Fibroblast of skin of left biceps (primary cell): ENCODE results near the gene PPFIA1.
"Not testable (repeated sequence)": the region's sequence is repeated elsewhere in the genome, so short reads cannot be mapped to it uniquely, and the experiment has no call there.

ENCODE experiments used
- DNase-seq, 2 experiments: peaks; one replicate each; pipeline ENCODE4 v3.0.0-alpha.2; 2013; ENCODE audit warnings: low read depth in 2 of 2

PPFIA1 gene

GRCh38 chr11:70394211-70394950, 123.9 kb downstream of the PPFIA1 start:
- no peak for DNase-seq

- DNase-seq: no peak
Measured at GRCh38 chr11:70397336-70397982, 127.0 kb downstream of the PPFIA1 start.

DNA sequence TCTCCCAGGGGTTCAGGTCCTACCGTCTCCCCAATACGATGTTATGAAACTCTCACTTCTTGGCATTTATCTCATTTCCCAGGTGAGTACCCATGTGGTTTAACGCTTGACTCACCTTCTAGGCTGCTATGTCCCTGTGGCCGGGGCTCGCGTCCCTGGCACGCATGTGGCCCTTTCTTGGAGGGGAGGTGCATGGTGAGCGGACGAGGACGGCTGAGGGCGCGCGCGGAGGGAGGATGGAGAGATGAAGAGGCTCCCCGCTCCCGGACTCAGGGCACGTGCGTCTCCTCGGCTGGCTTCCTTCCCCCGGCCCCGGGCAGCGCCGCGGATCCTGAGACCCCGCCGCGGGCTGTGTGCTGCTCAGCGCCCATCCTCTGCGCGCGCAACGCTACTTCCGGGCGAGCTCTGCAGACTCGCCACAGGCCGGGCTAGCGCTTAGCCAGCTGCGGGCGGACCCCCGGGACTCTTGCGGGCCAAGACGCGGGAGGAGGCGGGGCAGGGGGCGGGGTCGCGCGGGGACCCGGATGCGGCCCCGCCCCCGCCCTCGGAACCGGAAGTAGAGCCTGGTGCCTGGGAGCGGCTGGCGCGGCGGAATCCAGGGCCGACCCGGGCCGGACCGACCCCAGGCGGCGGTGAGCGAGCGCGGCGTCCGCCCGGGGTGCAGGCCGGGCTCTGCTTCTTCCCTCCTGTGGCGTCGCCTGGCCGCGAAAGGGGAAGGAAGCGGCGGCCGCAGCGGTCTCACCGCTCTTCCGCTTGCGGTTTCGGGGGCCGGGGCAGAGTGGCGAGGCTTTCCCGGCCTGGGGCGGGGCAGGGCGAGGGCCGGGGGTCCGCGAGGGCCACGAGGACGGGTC, 127.7 kb downstream of the PPFIA1 start, which contains the start of gene CTTN:
CTTN (plus strand) TSS at position 547 of the 851 bp plus-strand sequence. CDS start 8,769 bp downstream, outside the sequence.
- DNase-seq: peak; percentile 55 to 59

DNA sequence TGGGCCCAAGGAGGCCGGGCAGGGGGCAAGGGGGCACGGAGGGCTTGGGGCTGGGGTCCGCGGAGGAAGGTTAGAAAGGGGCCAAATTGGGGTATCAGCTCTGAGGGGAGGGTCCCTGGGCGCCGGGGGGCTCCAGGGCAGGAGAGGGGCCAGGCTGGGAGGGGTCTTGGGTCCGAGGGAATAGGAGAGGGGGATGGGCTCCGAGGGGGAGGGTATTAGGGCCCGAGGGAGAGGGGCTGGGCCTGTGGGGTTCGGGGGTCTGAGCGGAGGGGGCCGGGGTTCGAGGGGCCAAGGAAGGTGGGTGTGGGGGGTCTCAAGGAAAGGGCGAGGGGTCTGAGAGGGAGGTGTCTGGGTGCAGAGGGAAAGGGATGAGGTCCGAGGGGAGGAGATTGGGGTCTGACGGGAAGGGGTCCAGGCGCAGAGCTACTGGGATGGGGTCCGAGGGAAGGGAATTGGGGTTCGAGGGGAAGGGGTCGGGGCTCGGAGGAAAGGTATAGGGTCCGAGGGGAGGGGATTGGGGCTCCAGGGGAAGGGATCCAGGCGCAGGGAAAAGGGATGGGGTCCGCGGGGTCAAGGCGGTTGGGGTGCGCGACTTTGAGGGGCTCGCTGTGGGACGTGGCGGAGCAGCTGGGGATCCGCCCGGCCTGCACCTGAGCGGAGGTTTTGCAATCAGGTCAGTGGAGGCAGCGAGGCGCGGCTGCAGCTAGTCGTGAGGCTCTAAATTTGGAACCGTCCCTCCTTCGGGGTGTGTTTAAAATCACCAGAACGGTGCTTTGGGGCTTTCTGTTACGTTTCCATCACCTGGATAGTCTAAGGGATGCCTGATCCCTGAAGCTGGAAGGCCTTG, 128.6 kb downstream of the PPFIA1 start:
- DNase-seq: no peak

GRCh38 chr11:70399681-70400112, 129.2 kb downstream of the PPFIA1 start:
- peak; percentile 70 to 71 for DNase-seq

- DNase-seq: no peak
Measured at GRCh38 chr11:70400643-70401042, 130.2 kb downstream of the PPFIA1 start.

DNA sequence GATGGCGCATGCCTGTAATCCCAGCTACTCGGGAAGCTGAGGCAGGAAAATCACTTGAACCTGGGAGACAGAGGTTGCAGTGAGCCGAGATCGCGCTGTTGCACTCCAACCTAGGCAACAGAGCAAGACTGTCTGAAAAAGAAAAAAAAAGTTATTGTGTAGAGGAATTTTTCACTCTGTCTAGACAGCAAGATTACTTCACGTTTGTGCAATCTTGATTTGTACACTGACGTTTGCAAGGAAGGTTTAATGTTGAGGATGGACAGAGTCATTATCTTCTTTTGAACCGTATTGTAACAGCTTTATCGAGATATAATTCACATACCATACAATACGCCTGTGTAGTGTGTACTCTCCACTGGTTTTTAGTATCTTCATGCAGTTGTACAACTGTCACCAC, 131.5 kb downstream of the PPFIA1 start:
- no peak for DNase-seq

GRCh38 chr11:70402685-70403084, 132.2 kb downstream of the PPFIA1 start:
- no peak for DNase-seq

DNA sequence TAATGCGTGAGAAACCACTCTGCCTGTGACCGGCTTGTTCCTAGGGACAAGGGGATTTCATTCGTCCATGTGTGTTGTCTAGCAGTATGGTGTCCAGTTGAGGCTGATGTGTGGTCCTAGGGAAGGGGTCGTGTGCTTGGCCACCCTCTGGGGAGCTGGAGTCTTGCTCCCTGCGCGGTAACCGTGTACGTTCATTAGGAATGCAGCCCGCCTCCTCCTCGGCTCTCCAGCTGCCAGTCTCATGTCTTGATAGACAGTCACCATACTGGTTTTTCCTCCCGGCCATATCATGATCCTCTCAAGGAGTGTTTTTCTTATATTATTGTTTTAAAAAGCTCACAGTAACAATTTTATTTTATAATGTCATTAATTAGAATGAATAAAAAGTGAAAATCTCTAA, 133.8 kb downstream of the PPFIA1 start:
- DNase-seq: no peak

DNA sequence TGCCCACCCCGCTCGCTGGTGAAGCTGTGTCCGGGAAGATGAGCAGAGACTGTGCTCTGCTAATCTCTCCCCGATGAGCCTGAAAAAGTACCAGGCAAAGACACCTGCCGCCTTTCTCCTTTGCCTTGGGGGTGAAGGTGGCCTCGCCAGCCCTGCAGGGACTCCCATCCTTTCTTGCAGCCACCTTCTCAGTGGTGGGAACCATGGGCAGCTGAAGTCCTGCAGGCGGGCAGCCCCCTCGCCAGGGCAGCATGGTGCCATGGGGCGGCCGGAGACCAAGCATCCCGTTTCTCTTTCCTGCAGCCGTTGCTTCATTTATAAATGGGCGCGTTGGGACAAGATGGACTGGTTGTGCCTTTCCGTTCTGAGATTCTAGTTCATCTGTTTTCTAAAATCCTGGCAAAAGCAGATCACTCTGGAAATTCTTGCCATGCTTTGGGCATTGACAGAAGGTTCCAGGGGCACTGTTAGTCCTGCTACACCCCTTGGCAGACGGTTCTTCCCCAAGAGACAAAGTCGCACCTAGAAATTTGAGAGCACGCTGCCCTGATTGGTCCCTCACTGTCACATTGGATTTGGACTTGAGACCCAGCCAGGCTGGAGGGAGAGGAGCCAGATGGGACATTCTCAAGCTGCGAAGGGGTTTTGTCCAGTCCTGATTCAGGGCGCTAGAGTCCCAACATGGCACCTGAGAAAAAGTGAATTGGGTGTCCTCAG, 135.3 kb downstream of the PPFIA1 start:
- no peak for DNase-seq

- DNase-seq: no peak
Measured at GRCh38 chr11:70407121-70407520, 136.6 kb downstream of the PPFIA1 start.

DNA sequence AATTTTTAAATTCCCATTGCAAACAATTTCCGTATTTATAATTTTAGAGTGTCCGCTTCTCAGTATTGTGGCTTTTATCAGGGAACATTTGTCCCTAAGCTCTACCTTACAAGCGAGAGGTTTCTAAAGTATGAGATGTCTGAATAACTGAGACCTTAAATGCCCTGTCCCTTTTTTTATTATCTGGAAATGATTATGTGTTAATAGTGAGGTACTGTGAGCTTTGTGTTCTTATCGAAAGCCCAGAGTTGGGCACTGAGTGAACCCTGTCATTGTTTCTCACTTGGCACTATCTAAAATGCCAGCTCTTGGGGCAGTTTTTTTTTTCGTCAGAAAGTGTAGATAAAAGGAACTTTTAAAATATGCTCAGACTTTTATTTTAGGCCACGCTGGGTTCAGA, 137.3 kb downstream of the PPFIA1 start:
- DNase-seq: no peak

DNA sequence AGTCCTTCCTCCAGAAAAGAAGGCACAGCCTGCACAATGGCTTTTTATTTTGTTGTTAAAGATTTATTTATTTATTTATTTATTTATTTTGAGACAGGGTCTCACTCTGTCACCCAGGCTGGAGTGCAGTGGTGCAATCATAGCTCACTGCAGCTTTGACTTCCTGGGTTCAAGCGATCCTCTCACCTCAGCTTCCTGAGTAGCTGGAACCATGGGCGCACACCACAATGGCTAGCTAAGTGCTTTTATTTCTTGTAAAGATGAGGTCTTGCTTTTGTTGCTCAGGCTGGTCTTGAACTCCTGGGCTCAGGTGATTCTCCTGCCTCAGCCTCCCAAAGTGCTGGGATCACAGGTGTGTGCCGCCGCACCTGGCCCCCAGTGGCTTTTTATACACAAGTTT, 137.8 kb downstream of the PPFIA1 start:
- DNase-seq: not testable (repeated sequence)

GRCh38 chr11:70409437-70409836, 138.9 kb downstream of the PPFIA1 start:
- DNase-seq: no peak

DNA sequence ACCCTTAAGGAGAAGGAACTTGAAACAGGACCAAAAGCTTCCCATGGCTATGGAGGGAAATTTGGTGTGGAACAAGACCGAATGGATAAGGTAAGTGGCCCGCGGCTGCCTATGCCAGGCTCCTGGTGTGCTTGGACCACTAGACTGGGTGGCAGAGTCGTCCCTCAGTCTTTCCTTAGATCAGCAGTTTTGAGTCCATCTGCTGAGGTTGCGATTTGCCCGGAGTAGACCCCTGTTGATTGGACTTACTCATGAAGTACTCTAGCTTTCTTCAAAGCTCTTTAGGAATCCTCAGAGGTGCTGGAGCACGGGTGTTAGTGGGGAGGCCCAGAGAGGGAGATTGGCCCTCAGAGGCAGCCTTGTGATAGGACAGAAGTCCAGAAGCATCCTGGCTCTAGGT, 139.4 kb downstream of the PPFIA1 start:
- no peak for DNase-seq

- no peak for DNase-seq
Measured at GRCh38 chr11:70410276-70411205, 140.1 kb downstream of the PPFIA1 start.

- DNase-seq: no peak
Measured at GRCh38 chr11:70411713-70412452, 141.4 kb downstream of the PPFIA1 start.

GRCh38 chr11:70413151-70413550, 142.7 kb downstream of the PPFIA1 start:
- DNase-seq: no peak
